AML-193 (cell line): ENCODE measurements around the gene ARHGAP28.
"Not testable (repeated sequence)": the region's sequence is repeated elsewhere in the genome, so short reads cannot be mapped to it uniquely, and the experiment has no call there.

Experiments
- DNase-seq, 2 experiments: peaks; one replicate each; lab custom pipeline; 2025; lab: John Stamatoyannopoulos, UW

The ARHGAP28 gene

DNA sequence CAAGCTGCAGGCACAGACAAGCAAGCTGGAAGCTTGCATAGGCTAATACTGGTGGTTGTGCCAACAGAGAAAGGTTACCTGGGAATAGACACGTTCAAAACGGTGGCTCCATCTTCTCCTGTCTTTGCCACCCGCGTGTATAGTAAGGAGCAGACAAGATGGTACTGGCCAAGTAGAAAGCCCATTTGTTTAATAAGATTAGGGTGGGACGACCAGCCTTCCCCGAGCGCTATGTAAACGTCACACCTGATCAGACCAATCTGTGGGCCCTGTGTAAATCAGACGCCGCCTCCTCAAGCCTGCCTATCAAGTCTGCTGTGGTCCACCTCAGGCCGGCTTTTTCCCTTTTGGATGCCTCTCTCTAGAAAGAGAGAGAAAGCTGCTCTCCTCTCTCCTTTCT, 198.8 kb downstream of the ARHGAP28 start:
- DNase-seq: no peak

DNA sequence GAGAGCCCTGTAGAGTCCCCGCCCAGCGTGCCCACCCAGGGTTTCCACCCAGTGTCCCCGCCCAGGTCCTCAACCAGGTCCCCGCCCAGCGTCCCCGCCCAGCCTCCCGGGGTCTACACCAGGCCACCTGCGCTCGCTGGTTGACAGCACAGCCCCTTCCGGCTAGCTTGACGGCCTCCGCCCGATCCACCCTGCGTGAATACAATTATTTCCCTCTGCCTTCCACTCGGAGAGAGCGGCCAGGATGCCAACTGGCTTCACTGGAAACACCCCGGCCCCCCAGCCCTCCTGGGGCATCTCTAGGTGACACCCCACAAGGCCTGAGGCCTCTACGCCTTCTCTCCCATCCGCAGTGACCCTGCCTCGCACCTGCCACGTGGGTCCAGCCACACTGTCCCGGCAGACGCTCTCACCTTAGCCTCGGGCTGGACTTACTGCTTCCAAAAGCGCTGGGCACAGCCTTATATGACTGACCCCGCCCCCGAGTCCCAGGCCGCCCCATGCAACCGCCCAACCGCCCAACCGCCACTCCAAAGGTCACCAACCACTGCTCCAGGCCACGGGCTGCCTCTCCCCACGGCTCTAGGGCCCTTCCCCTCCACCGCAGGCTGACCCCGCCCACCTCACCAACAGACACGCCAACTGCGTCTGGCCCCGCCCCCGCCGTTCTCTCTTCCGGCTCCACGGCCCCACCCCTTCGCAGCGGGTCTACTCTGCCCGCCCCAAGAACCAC, 200.0 kb downstream of the ARHGAP28 start:
- DNase-seq: no peak

GRCh38 chr18:6934859-6935258, 205.3 kb downstream of the ARHGAP28 start:
- no peak for DNase-seq

DNA sequence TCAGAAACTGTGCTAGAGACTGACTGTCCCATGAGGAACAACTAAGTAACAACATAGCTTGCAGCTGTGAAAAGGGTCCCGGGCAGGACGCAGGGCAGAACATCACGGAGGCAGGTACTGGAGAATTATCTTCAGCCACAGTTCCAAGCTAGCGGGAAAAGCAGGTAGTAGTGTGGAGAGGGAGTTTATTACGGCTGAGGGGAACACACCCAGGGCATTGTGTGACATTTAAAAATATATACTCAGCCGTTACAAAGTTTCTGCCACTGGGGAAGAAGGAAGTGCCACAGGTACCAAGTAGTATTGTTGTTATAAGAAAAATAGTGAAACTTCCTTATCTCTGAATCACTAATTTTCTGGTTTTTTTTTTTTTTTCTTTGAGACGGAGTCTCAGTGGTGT, 208.5 kb downstream of the ARHGAP28 start:
- no peak for DNase-seq

GRCh38 chr18:6938403-6938802, 208.9 kb downstream of the ARHGAP28 start:
- DNase-seq: not testable (repeated sequence)

DNA sequence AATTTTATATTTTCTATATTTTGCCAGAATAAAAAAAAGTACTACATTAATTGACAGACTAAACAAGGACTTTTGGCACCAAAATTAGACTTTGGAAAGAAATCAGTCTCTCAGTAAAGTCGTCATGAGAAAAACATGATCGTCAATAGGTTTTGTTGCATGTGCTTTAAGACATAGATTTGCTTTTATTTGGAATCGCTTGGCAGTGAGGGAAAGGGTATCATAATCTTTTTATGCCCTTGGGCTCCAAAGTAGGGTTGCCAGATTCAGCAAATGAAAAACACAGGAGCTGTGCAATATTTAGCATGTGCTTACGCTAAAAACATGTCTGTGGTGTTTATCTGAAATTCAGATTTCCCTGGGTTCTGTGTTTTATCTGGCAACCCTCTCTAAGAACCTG, 210.5 kb downstream of the ARHGAP28 start:
- DNase-seq: no peak

DNA sequence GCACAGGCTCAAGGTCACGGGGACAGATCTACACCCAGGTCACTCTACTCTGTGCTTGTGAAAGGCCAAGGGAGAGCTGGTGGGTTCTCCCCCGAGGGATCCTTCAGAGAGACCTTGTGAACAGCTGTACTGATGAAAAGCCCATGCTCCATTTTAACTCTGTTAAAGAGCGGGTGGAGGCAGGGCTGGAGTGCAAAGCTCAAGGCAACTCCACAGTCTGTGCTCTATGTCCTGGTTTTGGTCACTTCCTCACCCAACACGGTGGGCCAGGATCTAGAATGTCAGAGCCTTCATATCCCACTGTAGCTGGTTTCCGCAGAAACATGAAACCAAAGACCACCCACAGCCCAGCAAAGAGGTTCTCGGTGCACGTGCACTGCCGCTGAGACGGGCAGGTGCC, 210.9 kb downstream of the ARHGAP28 start:
- DNase-seq: no peak

GRCh38 chr18:6941996-6942395, 212.5 kb downstream of the ARHGAP28 start:
- DNase-seq: no peak

DNA sequence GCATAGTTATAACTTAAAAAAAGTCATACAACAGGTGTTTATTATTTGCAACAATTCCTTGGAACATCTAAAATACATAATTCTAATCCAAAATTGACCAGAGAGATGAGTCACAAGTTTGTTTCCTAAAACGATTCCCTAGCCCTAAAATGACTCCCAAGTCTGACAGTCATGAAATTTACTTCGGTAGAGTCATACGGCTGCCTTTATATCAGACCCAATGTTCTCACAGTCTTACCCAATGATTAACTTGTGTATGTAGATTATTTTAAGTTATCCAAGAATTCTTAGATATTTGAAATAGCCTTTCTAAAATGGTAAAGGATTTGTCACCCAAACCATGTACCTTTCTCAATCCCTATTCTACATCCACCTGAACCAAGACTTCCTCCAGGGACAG, 213.2 kb downstream of the ARHGAP28 start:
- DNase-seq: no peak

DNA sequence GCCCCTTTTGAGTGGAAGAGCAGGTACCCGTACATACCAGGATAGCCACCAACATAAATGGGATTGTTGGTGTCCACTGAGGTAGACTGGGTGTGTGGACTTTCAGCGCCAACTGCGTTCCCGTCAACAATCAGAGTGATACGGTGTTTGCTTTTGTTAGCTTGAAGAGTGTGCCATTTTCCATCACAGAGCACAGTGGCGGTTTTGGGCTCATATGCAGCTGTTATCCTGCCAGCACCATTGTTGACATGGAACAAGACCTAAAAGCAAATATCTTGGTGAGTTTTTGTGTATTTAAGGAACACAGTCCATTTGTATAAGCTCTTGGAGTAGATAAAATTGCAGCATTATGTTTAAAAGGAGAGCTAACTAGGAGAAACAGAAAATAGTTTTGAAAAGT, 213.6 kb downstream of the ARHGAP28 start:
- no peak for DNase-seq

GRCh38 chr18:6947338-6948030, 218.0 kb downstream of the ARHGAP28 start:
- DNase-seq: no peak

GRCh38 chr18:6948281-6949055, 219.0 kb downstream of the ARHGAP28 start:
- DNase-seq: no peak

DNA sequence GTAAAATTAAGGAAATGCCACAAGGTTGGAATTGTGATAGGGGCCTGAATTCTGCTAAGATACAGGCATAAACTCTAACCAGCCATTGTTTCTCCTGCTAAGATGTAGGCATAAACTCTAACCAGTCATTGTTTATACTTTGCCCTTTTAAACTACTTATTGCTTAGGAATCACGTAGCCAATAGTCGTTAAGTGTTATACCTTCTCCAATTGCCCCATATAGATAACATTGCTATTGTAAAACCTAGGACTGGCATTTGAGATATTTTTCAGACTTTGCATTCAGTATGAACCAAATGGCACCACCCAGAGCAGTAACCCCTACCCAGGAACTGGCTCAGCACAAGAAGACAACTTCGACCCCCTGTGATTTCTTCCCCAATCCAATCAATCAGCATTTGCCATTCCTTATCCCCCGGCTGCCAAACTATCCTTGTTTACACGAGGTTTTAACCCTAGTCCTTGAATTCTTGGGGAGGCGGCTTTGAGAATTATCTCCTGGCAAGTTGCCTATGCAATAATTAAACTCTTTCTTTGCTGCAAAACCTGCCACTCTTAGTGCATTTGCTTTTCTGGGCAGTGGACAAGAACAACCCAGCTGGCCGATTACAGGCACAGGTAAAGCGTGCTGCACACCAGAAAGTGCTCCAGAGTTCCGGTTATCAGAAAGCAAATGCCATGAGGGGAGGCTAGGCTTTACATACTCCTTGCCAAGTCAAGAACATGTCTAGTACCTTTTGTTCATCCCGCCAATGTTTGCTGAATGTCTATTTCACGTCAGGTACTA, 220.5 kb downstream of the ARHGAP28 start:
- no peak for DNase-seq

GRCh38 chr18:6950641-6951040, 221.1 kb downstream of the ARHGAP28 start:
- no peak for DNase-seq

DNA sequence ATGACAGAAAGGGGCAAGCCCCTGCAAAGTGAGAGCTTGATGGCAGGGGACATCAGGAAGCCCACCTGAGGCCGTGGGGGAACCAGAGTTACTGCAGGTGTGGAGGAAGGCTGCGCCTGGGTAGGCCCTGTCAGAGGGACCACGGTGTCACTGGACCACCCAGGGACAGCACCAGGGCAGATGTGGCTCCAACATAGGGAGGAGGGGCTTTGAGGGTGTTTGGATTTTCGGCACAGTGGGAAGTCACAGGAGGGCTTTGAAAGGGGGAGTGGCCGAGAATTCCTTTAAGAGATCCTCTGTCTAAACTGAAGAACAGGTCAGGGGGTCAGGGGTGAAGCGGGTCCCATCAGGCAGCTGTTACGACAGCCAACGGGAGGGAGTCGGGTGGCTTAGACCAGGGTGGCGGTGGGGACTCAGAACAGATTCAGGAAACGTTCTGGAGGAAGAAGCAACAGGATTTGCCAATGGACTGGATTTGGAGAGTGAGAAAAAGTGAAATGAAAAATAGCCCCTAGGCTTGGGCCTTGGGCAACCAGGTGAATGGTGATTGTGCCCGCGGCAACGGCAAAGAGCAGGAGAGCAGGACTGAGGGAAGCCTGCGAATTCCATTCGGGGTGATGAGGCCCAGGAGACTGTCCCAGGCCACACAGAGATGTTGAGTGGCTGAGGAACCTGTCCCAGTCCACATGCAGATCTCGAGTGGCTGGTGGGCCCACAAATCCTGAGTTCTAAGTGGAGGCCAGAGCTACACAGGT, 222.0 kb downstream of the ARHGAP28 start:
- no peak for DNase-seq

GRCh38 chr18:6954501-6954900, 225.0 kb downstream of the ARHGAP28 start:
- no peak for DNase-seq

GRCh38 chr18:6955304-6955703, 225.8 kb downstream of the ARHGAP28 start:
- DNase-seq: no peak

- no peak for DNase-seq
Observed at GRCh38 chr18:6956495-6956894, 227.0 kb downstream of the ARHGAP28 start.

GRCh38 chr18:6956999-6957398, 227.5 kb downstream of the ARHGAP28 start:
- no peak for DNase-seq

DNA sequence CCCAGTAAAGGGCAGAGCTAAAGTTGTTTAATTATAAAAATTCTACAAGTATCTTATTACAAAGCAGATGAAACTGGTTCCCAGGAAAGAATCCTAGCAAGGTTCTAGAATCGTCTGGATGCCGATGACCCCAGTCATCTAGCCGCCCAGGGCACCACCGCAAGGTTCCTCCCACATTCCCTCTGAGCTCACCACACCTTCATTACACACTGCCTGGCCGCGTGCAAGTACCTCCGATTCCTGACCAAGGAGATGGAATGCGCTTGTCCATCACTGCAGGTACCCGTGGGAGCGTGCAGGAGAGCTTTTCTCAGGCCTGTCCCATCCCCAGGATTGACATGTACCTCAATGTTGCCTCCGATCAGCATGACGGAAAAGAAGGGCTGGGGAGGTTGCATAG, 229.6 kb downstream of the ARHGAP28 start:
- DNase-seq: no peak

- no peak for DNase-seq
Observed at GRCh38 chr18:6960124-6960523, 230.6 kb downstream of the ARHGAP28 start.
